ENCODE data around the gene BCL11A. TPM values are rescaled to one million over a fixed set of nuclear protein-coding genes. Genes with fewer than 3 reads are reported as not detected.

BCL11A gene
- total and polyA plus RNA-seq, 2 of the 13 experiments (the other 11 are each of a cell fraction or from before 2014, with no cell fraction given): not detected

DNA sequence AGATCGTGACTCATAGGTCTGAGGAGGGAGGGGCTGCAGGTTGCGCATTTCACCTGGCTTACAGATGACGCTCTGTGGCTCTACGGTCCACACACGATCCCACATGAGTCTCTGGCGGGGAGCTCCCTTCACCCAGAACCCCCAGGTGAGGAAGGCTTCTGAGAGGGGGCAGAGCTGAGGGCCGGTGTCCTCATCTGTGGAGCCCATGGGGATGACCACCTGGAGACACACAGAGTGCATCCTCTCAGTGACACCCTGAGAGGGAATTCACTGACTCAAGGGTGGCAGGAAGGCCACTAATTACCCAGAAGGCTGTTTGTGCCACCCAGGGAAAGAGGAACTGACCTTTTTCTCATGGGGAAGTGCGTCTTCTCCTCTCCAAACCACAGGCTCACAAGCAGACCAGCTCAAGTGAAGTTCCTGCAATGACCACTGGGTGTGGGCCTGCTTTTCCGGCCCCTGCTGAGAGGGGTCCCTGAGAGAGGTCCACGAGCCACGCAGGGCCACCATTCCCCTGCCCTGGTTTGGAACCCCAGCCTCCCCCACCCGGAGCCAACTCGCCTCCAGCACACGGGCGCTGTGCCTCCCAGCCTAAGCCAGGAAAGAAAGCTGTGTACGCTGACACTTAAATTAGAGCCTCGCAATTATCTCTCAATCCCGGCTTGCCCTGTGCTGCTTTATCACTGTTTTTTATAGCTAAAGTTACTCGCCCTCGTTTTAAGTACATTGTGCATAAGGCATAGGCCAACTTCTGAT is 114.1 kb downstream of the BCL11A start:
- no peak overlapping the region for H3K4me2 ChIP-seq (ENCODE audit: low read depth, low read length)
- TF ChIP-seq ZNF569 (CRISPR knock-in tag; IDR thresholded peaks at IDR 0.05; ENCODE audit: borderline replicate concordance) (no peak), RFX5 (IDR thresholded peaks at IDR 0.05; ENCODE audit: low read depth, low read length) (no peak), ZNF766 (CRISPR knock-in tag; IDR thresholded peaks at IDR 0.05; ENCODE audit: borderline replicate concordance) (no peak), NPAS2 (CRISPR knock-in tag; IDR thresholded peaks at IDR 0.05; ENCODE audit: borderline replicate concordance) (no peak), STAG1 (CRISPR knock-in tag; IDR thresholded peaks at IDR 0.05) (peak; percentile 38; the same call in 1 of the 2 replicates), PCBP2 (optimal IDR thresholded peaks at IDR 0.05; ENCODE audit: low read depth, low read length, poor library complexity, severe bottlenecking) (no peak), ATF1 (CRISPR knock-in tag; IDR thresholded peaks at IDR 0.05) (no peak), ZNF143 (CRISPR knock-in tag; IDR thresholded peaks at IDR 0.05) (no peak), GABPB1 (CRISPR knock-in tag; IDR thresholded peaks at IDR 0.05) (0 out of 2 replicates have a peak, but pooled peaks have one; percentile 13)
- TF ChIP-seq, protein P1, sequence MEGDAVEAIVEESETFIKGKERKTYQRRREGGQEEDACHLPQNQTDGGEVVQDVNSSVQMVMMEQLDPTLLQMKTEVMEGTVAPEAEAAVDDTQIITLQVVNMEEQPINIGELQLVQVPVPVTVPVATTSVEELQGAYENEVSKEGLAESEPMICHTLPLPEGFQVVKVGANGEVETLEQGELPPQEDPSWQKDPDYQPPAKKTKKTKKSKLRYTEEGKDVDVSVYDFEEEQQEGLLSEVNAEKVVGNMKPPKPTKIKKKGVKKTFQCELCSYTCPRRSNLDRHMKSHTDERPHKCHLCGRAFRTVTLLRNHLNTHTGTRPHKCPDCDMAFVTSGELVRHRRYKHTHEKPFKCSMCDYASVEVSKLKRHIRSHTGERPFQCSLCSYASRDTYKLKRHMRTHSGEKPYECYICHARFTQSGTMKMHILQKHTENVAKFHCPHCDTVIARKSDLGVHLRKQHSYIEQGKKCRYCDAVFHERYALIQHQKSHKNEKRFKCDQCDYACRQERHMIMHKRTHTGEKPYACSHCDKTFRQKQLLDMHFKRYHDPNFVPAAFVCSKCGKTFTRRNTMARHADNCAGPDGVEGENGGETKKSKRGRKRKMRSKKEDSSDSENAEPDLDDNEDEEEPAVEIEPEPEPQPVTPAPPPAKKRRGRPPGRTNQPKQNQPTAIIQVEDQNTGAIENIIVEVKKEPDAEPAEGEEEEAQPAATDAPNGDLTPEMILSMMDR (CRISPR knock-in tag; IDR thresholded peaks at IDR 0.05): peak; percentile 37; the same call in 1 of the 2 replicates
- no peaks in the 10 kb centered on the region for H3K36me3 ChIP-seq (replicated peaks in 1 of 2; ENCODE audit: control insufficient read depth in 1 of 2, insufficient read depth in 2 of 2, low read length in 2 of 2)
- POLR2A ChIA-PET: no interaction called here
- no peaks in the 10 kb centered on the region for H3K79me2 ChIP-seq (ENCODE audit: insufficient read depth, low read length)
- intact Hi-C loops (cut with micrococcal nuclease; ENCODE audit: unreplicated experiment) (loop anchor here (5.0 kb wide), 1 partner anchor 113 kb away; the partner anchor contains the start of gene BCL11A), in situ Hi-C loops (cut with HindIII; ENCODE audit: extremely low pct_ligation_motif_present, low pct_unique_long_range_greater_than_20kb) (no loop called here)
- peak; percentile 96 for ATAC-seq
- H3K4me1 ChIP-seq (ENCODE audit: insufficient read depth, low read length): no peaks in the 10 kb centered on the region
- no peak for FAIRE-seq
- H3K9me3 ChIP-seq (ENCODE audit: low read length): no peaks in the 10 kb centered on the region
- H3K27me3 ChIP-seq (ENCODE audit: control insufficient read depth in 1 of 2, insufficient read depth in 2 of 2, low read length in 2 of 2): no peaks in the 10 kb centered on the region
- no peaks in the 10 kb centered on the region for H4K20me1 ChIP-seq (ENCODE audit: insufficient read depth, low read length)
- H2AFZ ChIP-seq (ENCODE audit: low read length): no peak overlapping the region
- no peak for DNase-seq (ENCODE audit: low spot score)
- no TSS peak for BruUV-seq (replicated peaks)
- CTCF ChIA-PET (ENCODE audit: low intra/inter-chr PET ratio, low total read pairs): no interaction called here
- WGBS (ENCODE audit: low lambda C conversion rate): 49% methylated on average over 16 of the region's 20 CpGs
- H3K4me3 ChIP-seq (replicated peaks in 1 of 3; ENCODE audit: insufficient read depth in 1 of 3, low read depth in 2 of 3, low read length in 3 of 3): no peak overlapping the region
- no peak overlapping the region for H3K9ac ChIP-seq (ENCODE audit: insufficient read depth, low read depth, low read length)
- no peak overlapping the region for H3K27ac ChIP-seq (ENCODE audit: extremely low read length, insufficient read depth, low read length)

Measured in HepG2 (cell line).